ENCODE results near the gene CCDC71. TPM values are rescaled to one million over a fixed set of nuclear protein-coding genes. Genes with fewer than 3 reads are reported as not detected.

The CCDC71 gene
- total and polyA plus RNA-seq, 2 donors (not counting 3 experiments of a cell fraction or from before 2014, with no cell fraction given): 23.5 to 41.6 TPM

DNA sequence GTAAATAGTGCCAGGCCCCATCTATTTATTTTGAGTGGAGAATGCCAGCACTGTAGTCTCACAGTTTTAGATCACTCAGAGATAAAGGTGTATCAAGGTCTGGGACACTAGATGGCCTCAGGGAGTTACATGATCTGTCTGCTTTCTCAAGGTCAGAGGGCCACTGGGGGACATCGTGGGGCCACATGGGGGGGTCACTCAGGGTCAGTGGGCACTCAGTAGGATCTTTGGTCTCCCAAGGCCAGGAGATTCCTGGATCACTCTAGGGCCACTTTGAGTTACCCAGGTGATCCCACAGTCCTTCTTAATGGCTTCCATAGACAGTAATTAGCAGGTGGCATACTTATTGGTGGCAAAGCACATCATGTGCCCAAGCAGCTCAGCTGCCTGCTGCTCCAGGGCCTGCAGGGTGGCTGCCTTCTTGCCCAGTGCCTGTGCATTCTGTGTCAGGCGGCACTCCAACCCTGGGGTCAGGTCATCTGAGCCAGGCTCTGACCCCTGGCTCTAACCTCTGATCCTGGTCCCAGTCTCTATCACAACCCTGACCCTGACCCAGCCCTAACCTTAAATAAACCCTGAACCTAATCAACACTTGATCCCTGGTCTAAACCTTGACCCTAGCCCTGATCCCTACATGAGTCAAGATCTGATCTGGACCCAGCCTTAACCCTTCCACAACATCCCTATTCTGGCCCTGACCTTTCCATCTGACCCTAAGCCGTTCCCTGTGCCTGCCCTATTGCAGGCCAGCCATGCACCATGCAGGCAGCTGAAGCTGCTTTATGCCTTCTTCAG, 31.5 kb downstream of the CCDC71 start:
- no TSS peak for BruUV-seq (replicated peaks)

More for the DNA sequence above, 31.5 kb downstream of the CCDC71 start:
- H4K20me1 ChIP-seq (replicated peaks; ENCODE audit: control insufficient read depth, extremely low read depth, insufficient read depth, low read length): no peaks in the 10 kb centered on the region
- H2AFZ ChIP-seq (ENCODE audit: low read depth, low read length): no peak overlapping the region
- peaks cover 25% of the 10 kb centered on the region for H3K79me2 ChIP-seq (ENCODE audit: control insufficient read depth, insufficient read depth, low read length)
- FAIRE-seq (no peak), DNase-seq (ENCODE audit: low read depth, low spot score) (no peak)
- H3K27ac ChIP-seq (ENCODE audit: insufficient read depth, low read depth, low read length): no peak overlapping the region
- ChIA-PET POLR2A (interaction anchor here (0.6 kb wide), 1 partner anchor 35 kb away, joined by 3 read pairs; no protein-coding TSS in a partner anchor), CTCF (interaction anchor here (1.0 to 3.2 kb wide), 2 partner anchors 14 to 36 kb away, joined by 3 to 16 read pairs; partner anchors contain the start of genes KLHDC8B and USP19)
- no peaks in the 10 kb centered on the region for H3K9me1 ChIP-seq (replicated peaks; ENCODE audit: control insufficient read depth, extremely low read depth, insufficient read depth, low read length)
- H3K4me2 ChIP-seq (ENCODE audit: insufficient read depth, low read length): no peak overlapping the region
- intact Hi-C loops (cut with micrococcal nuclease): no loop called here
- H3K27me3 ChIP-seq (ENCODE audit: control insufficient read depth in 2 of 2, insufficient read depth in 2 of 2, low read length in 2 of 2): peaks cover 0 to 1% of the 10 kb centered on the region in 2 experiments
- H3K4me1 ChIP-seq (ENCODE audit: control insufficient read depth, extremely low read depth, insufficient read depth, low read length): peaks cover 14% of the 10 kb centered on the region
- H3K9ac ChIP-seq (replicated peaks; ENCODE audit: extremely low read depth, insufficient read depth, low read length): no peak overlapping the region
- no peak overlapping the region for H3K4me3 ChIP-seq (replicated peaks in 1 of 3; ENCODE audit: insufficient read depth in 1 of 3, low read depth in 1 of 3, low read length in 3 of 3)
- H3K36me3 ChIP-seq (ENCODE audit: control insufficient read depth in 2 of 2, extremely low read depth in 1 of 2, insufficient read depth in 2 of 2, low read length in 2 of 2): peaks cover 0 to 18% of the 10 kb centered on the region in 2 experiments
- dilution Hi-C loops (cut with MboI; ENCODE audit: extremely low pct_ligation_motif_present, low sequenced_read_pairs): no loop called here
- no peaks in the 10 kb centered on the region for H3K9me3 ChIP-seq (replicated peaks; ENCODE audit: control insufficient read depth, insufficient read depth, low read length)
- no peak for TF ChIP-seq JUN (IDR thresholded peaks at IDR 0.05; ENCODE audit: borderline replicate concordance, insufficient read depth, insufficient read length, low read depth)
- TF ChIP-seq POLR2A (IDR thresholded peaks at IDR 0.05; ENCODE audit: low read depth, low read length): no peak
- TF ChIP-seq, protein P1, sequence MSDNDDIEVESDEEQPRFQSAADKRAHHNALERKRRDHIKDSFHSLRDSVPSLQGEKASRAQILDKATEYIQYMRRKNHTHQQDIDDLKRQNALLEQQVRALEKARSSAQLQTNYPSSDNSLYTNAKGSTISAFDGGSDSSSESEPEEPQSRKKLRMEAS (IDR thresholded peaks at IDR 0.05; ENCODE audit: insufficient read depth, insufficient read length): no peak
- no peak for TF ChIP-seq MYC (IDR thresholded peaks at IDR 0.05; ENCODE audit: low read depth, low read length)
- TF ChIP-seq, protein P2, sequence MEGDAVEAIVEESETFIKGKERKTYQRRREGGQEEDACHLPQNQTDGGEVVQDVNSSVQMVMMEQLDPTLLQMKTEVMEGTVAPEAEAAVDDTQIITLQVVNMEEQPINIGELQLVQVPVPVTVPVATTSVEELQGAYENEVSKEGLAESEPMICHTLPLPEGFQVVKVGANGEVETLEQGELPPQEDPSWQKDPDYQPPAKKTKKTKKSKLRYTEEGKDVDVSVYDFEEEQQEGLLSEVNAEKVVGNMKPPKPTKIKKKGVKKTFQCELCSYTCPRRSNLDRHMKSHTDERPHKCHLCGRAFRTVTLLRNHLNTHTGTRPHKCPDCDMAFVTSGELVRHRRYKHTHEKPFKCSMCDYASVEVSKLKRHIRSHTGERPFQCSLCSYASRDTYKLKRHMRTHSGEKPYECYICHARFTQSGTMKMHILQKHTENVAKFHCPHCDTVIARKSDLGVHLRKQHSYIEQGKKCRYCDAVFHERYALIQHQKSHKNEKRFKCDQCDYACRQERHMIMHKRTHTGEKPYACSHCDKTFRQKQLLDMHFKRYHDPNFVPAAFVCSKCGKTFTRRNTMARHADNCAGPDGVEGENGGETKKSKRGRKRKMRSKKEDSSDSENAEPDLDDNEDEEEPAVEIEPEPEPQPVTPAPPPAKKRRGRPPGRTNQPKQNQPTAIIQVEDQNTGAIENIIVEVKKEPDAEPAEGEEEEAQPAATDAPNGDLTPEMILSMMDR (IDR thresholded peaks at IDR 0.05; ENCODE audit: extremely low read depth in 1 of 2, insufficient read depth in 1 of 2, low read depth in 1 of 2, low read length in 2 of 2): no peak
- TF ChIP-seq FOS (IDR thresholded peaks at IDR 0.05; ENCODE audit: borderline replicate concordance, insufficient read depth, low read length): no peak
- TF ChIP-seq POLR2AphosphoS5 (IDR thresholded peaks at IDR 0.05; ENCODE audit: insufficient read depth, low read depth, low read length): no peak
- no peak for TF ChIP-seq EZH2 (IDR thresholded peaks at IDR 0.05; ENCODE audit: borderline replicate concordance, low read depth, low read length, severe bottlenecking)
- no peak for TF ChIP-seq GATA2 (IDR thresholded peaks at IDR 0.05; ENCODE audit: insufficient read depth, insufficient read length, low read depth, low read length)
